ENCODE results near the gene IFITM2. TPM values are rescaled to one million over a fixed set of nuclear protein-coding genes. Genes with fewer than 3 reads are reported as not detected.

The IFITM2 gene
- 59.0 to 71.7 TPM (median 65.6 TPM) in 5 replicates for total RNA-seq (2022; extraction: Qiagen RNA extraction)

DNA sequence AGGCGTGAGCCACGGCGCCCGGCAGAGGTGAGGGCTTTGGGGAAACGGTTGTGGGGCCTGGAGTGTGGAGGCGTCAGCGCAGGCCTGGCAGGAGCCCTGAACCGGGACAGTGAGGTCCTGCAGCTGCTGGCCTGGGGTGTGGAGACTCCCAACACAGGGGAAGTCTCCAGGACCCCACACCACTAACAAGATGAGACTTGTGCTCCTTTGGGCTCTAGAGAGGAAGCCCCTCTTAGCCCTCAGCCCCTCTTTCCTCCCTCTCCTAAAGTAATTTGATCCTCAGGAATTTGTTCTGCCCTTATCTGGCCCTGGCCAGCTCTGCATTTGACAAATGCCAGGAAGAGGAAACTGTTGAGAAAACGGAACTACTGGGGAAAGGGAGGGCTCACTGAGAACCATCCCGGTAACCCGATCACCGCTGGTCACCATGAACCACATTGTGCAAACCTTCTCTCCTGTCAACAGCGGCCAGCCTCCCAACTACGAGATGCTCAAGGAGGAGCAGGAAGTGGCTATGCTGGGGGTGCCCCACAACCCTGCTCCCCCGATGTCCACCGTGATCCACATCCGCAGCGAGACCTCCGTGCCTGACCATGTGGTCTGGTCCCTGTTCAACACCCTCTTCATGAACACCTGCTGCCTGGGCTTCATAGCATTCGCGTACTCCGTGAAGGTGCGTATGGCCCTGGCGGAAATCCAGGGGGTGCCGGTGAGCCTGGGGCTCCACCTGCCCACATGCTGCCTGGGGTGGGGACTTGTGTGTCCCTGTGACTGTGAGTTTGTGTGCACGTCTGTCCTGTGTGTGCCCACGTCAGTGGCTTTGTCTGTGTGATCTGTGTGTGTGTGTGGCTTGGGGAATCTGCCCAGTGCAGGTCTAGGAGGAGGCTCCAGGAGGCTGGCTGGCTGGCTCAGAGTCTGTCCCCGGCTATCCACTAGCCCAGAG is at the start of gene IFITM2:
Gene IFITM2 (plus strand): TSS at position 51 of the 943 bp plus-strand sequence. CDS start 377 bp downstream, at position 428.

DNA sequence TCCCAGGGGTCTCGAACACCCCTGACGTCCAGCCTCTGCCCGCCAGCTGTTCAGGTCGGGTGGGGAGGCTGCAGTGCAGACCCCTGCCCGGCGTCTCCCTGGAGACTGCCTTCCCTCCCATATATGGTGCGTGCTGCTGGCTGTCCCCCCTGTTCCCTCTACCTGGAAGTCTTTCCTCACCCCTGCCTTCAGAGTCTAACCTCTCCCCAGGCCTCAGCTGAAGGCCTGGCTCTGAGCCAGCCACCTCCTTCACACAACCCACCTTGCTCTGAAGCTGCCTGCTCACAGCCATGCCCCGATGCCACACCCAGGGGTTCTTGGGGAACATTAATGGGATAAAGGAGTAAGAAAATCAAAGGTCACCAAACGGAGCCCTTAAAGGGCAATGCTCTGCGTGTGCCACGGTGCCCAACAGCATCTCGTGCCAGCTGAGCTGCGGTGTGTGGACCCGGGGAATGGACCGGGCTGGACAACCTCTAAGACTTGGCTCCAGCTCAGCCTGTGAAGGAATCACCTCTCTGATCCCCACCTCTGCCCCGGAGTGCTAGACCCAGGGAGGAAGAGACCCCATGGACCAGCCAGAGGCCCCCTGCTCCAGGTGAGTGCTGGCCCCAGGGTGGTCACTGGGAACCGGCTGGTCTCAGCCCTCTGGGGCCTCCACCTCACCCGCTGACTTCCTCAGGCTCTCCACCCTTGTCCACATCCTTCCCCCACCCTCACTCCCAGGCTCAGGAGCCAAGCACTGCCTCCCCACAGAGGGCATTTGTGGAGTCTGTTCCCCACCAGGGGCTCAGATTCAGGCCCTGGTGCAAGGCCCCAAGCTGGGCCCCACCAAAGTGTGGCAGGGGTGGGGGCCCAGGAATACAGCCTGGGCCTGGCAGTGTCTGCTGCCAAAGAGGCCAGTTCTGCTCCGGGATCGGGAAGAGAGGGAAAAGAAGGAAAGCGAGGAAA is 29.3 kb upstream of the IFITM2 start, which contains the start of gene NLRP6:
Gene NLRP6 (plus strand): TSS at position 407 of the 951 bp plus-strand sequence. CDS start 163 bp downstream, at position 570.

DNA sequence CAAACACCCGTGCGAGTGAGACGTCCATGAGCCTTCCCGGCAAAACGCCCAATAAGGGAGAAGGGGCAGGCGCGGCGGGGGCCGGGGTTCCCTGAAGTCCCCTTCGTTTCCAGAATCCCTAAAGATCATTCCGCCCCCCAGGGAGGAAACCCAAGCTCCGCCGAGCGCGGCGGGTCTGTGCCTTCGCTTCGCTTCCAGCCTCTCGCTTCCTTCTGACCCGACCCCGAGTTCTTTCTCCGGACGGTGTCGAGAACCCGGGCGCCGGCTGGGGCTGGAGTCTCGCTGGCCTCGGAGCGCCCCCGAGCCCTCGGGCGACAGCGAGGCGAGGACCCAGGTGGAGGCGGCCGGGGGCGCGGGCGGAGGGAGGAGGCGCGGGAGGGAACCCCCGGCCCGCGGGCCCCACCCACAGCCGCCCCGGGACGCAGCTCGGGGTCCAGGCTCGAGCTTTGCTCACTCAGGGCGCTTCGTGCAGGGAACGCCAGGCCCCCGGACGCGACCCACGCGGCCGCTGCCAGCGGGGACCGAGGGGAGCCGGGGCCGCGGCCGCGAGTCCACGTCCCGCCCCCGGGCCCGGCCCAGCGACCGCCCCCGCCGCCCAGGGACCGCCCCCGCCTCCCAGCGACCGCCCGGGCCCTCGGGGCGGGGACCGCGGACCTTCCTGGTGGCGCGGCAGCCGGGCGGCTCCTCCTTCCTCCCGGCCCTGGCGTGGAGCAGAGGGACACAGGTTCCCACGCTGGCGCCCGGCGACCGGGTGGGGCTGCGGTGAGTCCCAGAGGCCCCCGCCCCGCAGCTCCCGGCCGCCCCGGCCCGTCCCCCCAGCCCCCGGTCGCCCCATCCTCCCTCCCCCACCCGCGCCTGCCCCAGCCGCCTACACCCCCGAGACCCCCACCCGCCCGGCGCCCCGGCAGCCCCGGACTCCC is 18.9 kb upstream of the IFITM2 start, which contains the start of gene PGGHG:
Gene PGGHG (plus strand): TSS at position 649 of the 920 bp plus-strand sequence. CDS start 691 bp downstream, outside the sequence.

GRCh38 chr11:299081-299891 is 8.3 kb upstream of the IFITM2 start, which contains the start of gene IFITM5:
Gene IFITM5 (minus strand): TSS chr11:299526. CDS start chr11:299490, 36 bp downstream.

DNA sequence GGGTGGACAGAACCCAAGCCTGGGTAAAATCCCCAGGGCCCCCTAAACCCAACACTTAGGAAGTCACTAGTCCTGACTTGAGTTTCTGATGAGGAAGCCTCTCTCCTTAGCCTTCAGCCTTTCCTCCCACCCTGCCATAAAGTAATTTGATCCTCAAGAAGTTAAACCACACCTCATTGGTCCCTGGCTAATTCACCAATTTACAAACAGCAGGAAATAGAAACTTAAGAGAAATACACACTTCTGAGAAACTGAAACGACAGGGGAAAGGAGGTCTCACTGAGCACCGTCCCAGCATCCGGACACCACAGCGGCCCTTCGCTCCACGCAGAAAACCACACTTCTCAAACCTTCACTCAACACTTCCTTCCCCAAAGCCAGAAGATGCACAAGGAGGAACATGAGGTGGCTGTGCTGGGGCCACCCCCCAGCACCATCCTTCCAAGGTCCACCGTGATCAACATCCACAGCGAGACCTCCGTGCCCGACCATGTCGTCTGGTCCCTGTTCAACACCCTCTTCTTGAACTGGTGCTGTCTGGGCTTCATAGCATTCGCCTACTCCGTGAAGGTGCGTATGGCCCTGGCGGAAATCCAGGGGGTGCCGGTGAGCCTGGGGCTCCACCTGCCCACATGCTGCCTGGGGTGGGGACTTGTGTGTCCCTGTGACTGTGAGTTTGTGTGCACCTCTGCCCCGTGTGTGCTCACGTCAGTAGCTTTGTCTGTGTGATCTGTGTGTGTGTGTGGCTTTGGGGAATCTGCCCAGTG is 6.4 kb downstream of the IFITM2 start, which contains the start of gene IFITM1:
Gene IFITM1 (plus strand): TSS at position 254 of the 767 bp plus-strand sequence. CDS start 131 bp downstream, at position 385.

Other genes with a start within 250 kb of the IFITM2 start
- gene SCGB1C1, start 114.7 kb upstream of the IFITM2 start, total RNA-seq (2022; extraction: Qiagen RNA extraction), result not detected in 5 replicates
- 38.1 to 49.8 TPM (median 48.0 TPM) in 5 replicates for gene BET1L, start 100.4 kb upstream of the IFITM2 start, total RNA-seq (2022; extraction: Qiagen RNA extraction)
- gene RIC8A, start 100.1 kb upstream of the IFITM2 start, total RNA-seq (2022; extraction: Qiagen RNA extraction), result 116 to 126 TPM (median 121 TPM) in 5 replicates
- gene SIRT3, start 71.5 kb upstream of the IFITM2 start, total RNA-seq (2022; extraction: Qiagen RNA extraction), result 14.4 to 22.0 TPM (median 20.6 TPM) in 5 replicates
- 168 to 196 TPM (median 173 TPM) in 5 replicates for gene PSMD13, start 70.8 kb upstream of the IFITM2 start, total RNA-seq (2022; extraction: Qiagen RNA extraction)
- gene NLRP6, start 29.4 kb upstream of the IFITM2 start, total RNA-seq (2022; extraction: Qiagen RNA extraction), result not detected in 5 replicates
- gene PGGHG, start 18.7 kb upstream of the IFITM2 start, total RNA-seq (2022; extraction: Qiagen RNA extraction), result 7.1 to 15.7 TPM (median 12.5 TPM) in 5 replicates
- gene IFITM5, start 8.3 kb upstream of the IFITM2 start, total RNA-seq (2022; extraction: Qiagen RNA extraction), result not detected in 5 replicates
- 0.22 to 0.64 TPM (median 0.39 TPM) in 5 replicates for gene IFITM1, start 6.2 kb downstream of the IFITM2 start, total RNA-seq (2022; extraction: Qiagen RNA extraction)
- 18.8 to 35.6 TPM (median 29.9 TPM) in 5 replicates for gene IFITM3, start 13.0 kb downstream of the IFITM2 start, total RNA-seq (2022; extraction: Qiagen RNA extraction)
- 11.1 to 25.3 TPM (median 20.4 TPM) in 5 replicates for gene B4GALNT4, start 61.7 kb downstream of the IFITM2 start, total RNA-seq (2022; extraction: Qiagen RNA extraction)
- 26.3 to 41.8 TPM (median 39.9 TPM) in 5 replicates for gene PKP3, start 86.4 kb downstream of the IFITM2 start, total RNA-seq (2022; extraction: Qiagen RNA extraction)
- gene SIGIRR, start 107.2 kb downstream of the IFITM2 start, total RNA-seq (2022; extraction: Qiagen RNA extraction), result 55.4 to 103 TPM (median 98.4 TPM) in 5 replicates
- gene ANO9, start 134.2 kb downstream of the IFITM2 start, total RNA-seq (2022; extraction: Qiagen RNA extraction), result 0.55 to 1.8 TPM (median 1.0 TPM) in 5 replicates
- gene PTDSS2, start 142.5 kb downstream of the IFITM2 start, total RNA-seq (2022; extraction: Qiagen RNA extraction), result 35.2 to 48.7 TPM (median 46.0 TPM) in 5 replicates
- gene RNH1, start 199.4 kb downstream of the IFITM2 start, total RNA-seq (2022; extraction: Qiagen RNA extraction), result 128 to 190 TPM (median 178 TPM) in 5 replicates
- gene HRAS, start 227.8 kb downstream of the IFITM2 start, total RNA-seq (2022; extraction: Qiagen RNA extraction), result 97.4 to 162 TPM (median 151 TPM) in 5 replicates
- gene LRRC56, start 229.7 kb downstream of the IFITM2 start, total RNA-seq (2022; extraction: Qiagen RNA extraction), result 0.45 to 0.93 TPM (median 0.75 TPM) in 5 replicates

All from A549 treated with CORT108297 at 1 μM for 4 hours (cell line).